Ovary (tissue), 3 donors: Measurements from ENCODE around the gene JADE1.

Source experiments
- EP300 ChIP-seq: sonication (generic); formaldehyde crosslinking; IDR thresholded peaks from one replicate; pipeline ENCODE4 v1.6.1; 2017; ENCODE audit warnings: antibody characterized with exemption
- POLR2A ChIP-seq: fragments of 450-650 bp; IDR thresholded peaks from one replicate; pipeline ENCODE4 v1.6.1; 2017; ENCODE audit warnings: antibody characterized with exemption, mild to moderate bottlenecking, moderate library complexity
- TF ChIP-seq, protein P1 (sequence below), 3 donors: fragments of 450-650 bp in 2 of 3; fragments of 200-600 bp in 1 of 3; IDR thresholded peaks; one replicate each; pipeline versions ENCODE4 v1.5.1 to v1.8.0; 2016 to 2022; ENCODE audit warnings: antibody characterized with exemption in 3 of 3, mild to moderate bottlenecking in 1 of 3
- donor health status: DM: no; HTN: no; CAD: no.

DNA sequence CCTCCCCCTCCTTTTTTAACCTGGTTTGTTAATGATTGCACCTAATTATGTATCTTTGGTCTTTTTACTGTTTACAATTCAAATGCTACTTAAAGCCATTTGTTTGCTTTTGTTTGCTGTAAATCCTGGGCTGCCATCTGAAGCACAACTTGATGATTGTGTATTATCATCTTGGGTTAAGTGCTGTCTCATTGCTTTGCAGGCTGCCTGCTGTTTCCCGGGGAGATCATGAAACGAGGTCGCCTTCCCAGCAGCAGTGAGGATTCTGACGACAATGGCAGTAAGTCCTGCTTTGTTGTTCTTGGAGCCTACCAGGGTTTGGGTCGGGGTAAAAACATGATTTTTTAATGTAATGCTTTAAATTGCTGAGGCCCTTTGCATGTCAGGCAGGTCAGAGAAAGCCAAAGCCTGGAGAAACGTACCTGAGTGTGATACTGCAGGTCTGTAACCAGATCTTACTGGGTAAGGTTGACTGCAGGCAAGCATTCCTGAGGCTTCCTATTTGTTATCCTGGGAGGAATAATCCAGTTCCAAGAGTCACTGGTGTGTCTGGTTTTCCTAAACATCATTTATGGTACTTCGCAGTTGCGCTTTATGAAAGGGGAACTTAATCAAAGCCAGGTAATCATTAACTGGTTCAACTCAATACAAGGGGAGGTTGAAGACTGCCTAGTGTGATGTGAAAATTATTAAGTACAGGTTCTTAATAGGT lies 22.2 kb downstream of the JADE1 start:
- TF ChIP-seq, protein P1, sequence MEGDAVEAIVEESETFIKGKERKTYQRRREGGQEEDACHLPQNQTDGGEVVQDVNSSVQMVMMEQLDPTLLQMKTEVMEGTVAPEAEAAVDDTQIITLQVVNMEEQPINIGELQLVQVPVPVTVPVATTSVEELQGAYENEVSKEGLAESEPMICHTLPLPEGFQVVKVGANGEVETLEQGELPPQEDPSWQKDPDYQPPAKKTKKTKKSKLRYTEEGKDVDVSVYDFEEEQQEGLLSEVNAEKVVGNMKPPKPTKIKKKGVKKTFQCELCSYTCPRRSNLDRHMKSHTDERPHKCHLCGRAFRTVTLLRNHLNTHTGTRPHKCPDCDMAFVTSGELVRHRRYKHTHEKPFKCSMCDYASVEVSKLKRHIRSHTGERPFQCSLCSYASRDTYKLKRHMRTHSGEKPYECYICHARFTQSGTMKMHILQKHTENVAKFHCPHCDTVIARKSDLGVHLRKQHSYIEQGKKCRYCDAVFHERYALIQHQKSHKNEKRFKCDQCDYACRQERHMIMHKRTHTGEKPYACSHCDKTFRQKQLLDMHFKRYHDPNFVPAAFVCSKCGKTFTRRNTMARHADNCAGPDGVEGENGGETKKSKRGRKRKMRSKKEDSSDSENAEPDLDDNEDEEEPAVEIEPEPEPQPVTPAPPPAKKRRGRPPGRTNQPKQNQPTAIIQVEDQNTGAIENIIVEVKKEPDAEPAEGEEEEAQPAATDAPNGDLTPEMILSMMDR (IDR thresholded peaks at IDR 0.05), result no peak
- TF ChIP-seq EP300 (no peak), POLR2A (no peak)
